Esophagus mucosa (tissue), 1 donor: ENCODE measurements around the gene AKAP1. TPM values are rescaled to one million over a fixed set of nuclear protein-coding genes. Genes with fewer than 3 reads are reported as not detected.
A peak's percentile ranks its signal among the peaks of the same experiment; 100 is the strongest.
"Not testable (repeated sequence)": the region's sequence is repeated elsewhere in the genome, so short reads cannot be mapped to it uniquely, and the experiment has no call there.

Source experiments
- ATAC-seq: fragments of 200-7000 bp; cut with Tn5 transposase; one replicate; pipeline ENCODE4 v1.9.1; 2020
- total RNA-seq: library from RNA; stranded (reverse); gene quantifications from one replicate; pipeline ENCODE4 v1.2.4, GENCODE V29; 2023
- donor health status: DM: yes; HTN: yes; CAD: no.

The AKAP1 gene
- total RNA-seq, 1 donor from 2014 or later = 29.9 TPM

GRCh38 chr17:57077000-57077399 is 8.0 kb upstream of the AKAP1 start:
- no peak for ATAC-seq

- ATAC-seq = no peak
Measured at GRCh38 chr17:57078274-57078673, 6.8 kb upstream of the AKAP1 start.

GRCh38 chr17:57080718-57081117 is 4.3 kb upstream of the AKAP1 start:
- ATAC-seq = no peak

- ATAC-seq = no peak
Measured at GRCh38 chr17:57082441-57082840, 2.6 kb upstream of the AKAP1 start.

- ATAC-seq = no peak
Measured at GRCh38 chr17:57084361-57084801, 665 bp upstream of the AKAP1 start.

GRCh38 chr17:57085448-57086068 is 512 bp downstream of the AKAP1 start:
- ATAC-seq = peak; percentile 42

- no peak for ATAC-seq
Measured at GRCh38 chr17:57086069-57086930, 1.3 kb downstream of the AKAP1 start.

GRCh38 chr17:57088298-57088697 is 3.3 kb downstream of the AKAP1 start:
- no peak for ATAC-seq

GRCh38 chr17:57089391-57089790 is 4.3 kb downstream of the AKAP1 start:
- no peak for ATAC-seq

GRCh38 chr17:57090560-57091185 is 5.6 kb downstream of the AKAP1 start:
- no peak for ATAC-seq

GRCh38 chr17:57091186-57091618 is 6.2 kb downstream of the AKAP1 start:
- peak; percentile 4 for ATAC-seq

GRCh38 chr17:57092171-57092570 is 7.1 kb downstream of the AKAP1 start:
- ATAC-seq = no peak

GRCh38 chr17:57092779-57093178 is 7.7 kb downstream of the AKAP1 start:
- ATAC-seq = no peak

GRCh38 chr17:57096472-57097202 is 11.6 kb downstream of the AKAP1 start:
- no peak for ATAC-seq

GRCh38 chr17:57097832-57098421 is 12.9 kb downstream of the AKAP1 start:
- no peak for ATAC-seq

- no peak for ATAC-seq
Measured at GRCh38 chr17:57099165-57099564, 14.1 kb downstream of the AKAP1 start.

- no peak for ATAC-seq
Measured at GRCh38 chr17:57102122-57102521, 17.1 kb downstream of the AKAP1 start.

- ATAC-seq = not testable (repeated sequence)
Measured at GRCh38 chr17:57102660-57103059, 17.6 kb downstream of the AKAP1 start.

- no peak for ATAC-seq
Measured at GRCh38 chr17:57104461-57105175, 19.6 kb downstream of the AKAP1 start.

- no peak for ATAC-seq
Measured at GRCh38 chr17:57105591-57105990, 20.5 kb downstream of the AKAP1 start.

- no peak for ATAC-seq
Measured at GRCh38 chr17:57106107-57106835, 21.2 kb downstream of the AKAP1 start.
